ENCODE data around the gene CTNNA1.

DNA sequence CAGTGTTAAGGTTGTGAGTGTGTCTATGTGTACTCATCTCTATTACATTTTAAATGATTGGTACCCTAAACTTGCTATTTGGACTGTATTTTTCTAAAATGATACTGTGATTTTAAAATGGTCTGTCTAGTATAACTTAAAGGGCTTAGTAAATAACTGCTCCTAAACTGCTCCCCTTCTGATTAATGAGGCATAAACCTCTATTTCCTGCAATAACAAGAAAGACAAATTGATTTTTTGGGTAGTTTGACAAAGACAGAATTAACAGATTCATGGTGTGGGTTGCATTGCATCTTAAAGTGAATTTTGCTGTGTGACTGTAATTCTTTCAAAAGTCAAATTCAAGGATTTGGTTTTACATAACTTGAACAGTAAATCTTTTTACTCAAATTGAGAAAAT is 130.0 kb downstream of the CTNNA1 start:
- TF ChIP-seq, protein P1, sequence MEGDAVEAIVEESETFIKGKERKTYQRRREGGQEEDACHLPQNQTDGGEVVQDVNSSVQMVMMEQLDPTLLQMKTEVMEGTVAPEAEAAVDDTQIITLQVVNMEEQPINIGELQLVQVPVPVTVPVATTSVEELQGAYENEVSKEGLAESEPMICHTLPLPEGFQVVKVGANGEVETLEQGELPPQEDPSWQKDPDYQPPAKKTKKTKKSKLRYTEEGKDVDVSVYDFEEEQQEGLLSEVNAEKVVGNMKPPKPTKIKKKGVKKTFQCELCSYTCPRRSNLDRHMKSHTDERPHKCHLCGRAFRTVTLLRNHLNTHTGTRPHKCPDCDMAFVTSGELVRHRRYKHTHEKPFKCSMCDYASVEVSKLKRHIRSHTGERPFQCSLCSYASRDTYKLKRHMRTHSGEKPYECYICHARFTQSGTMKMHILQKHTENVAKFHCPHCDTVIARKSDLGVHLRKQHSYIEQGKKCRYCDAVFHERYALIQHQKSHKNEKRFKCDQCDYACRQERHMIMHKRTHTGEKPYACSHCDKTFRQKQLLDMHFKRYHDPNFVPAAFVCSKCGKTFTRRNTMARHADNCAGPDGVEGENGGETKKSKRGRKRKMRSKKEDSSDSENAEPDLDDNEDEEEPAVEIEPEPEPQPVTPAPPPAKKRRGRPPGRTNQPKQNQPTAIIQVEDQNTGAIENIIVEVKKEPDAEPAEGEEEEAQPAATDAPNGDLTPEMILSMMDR (IDR thresholded peaks at IDR 0.05 in 2 of 3, conservative IDR thresholded peaks at IDR 0.05 in 1 of 3; ENCODE audit: insufficient read depth in 2 of 3, low read depth in 1 of 3, low read length in 3 of 3), result no peak
- no peak for TF ChIP-seq FOXA1 (IDR thresholded peaks at IDR 0.05; ENCODE audit: borderline replicate concordance)

Data from K562 (cell line).